Measurements from ENCODE around the gene ZSCAN4. TPM values are rescaled to one million over a fixed set of nuclear protein-coding genes. Genes with fewer than 3 reads are reported as not detected.

ZSCAN4 gene
- polyA plus RNA-seq, 1 donor from 2014 or later: not detected

- Histone ChIP-seq H3K9ac (ENCODE audit: low read length) (no peak overlapping the region), H3F3A (ENCODE audit: insufficient read depth, low read length, poor library complexity, severe bottlenecking) (no peaks in the 10 kb centered on the region), H2AFZ (ENCODE audit: low read depth, low read length) (no peak overlapping the region), H4K20me1 (ENCODE audit: insufficient read depth) (no peaks in the 10 kb centered on the region), H3K79me2 (replicated peaks; ENCODE audit: insufficient read depth, low read length) (no peaks in the 10 kb centered on the region), H3K27me3 (ENCODE audit: insufficient read depth, low read depth, low read length) (peaks cover 5% of the 10 kb centered on the region), H3K36me3 (ENCODE audit: insufficient read depth, low read length) (no peaks in the 10 kb centered on the region), H3K9me3 (ENCODE audit: low read length) (no peaks in the 10 kb centered on the region), H3K4me3 (ENCODE audit: low read length) (peak overlapping the region; percentile 72), H3K4me2 (ENCODE audit: low read length) (no peak overlapping the region), H3K9me2 (ENCODE audit: insufficient read depth, low read length) (no peaks in the 10 kb centered on the region), H3K27ac (ENCODE audit: low read length) (no peak overlapping the region)
- TF ChIP-seq, protein P1, sequence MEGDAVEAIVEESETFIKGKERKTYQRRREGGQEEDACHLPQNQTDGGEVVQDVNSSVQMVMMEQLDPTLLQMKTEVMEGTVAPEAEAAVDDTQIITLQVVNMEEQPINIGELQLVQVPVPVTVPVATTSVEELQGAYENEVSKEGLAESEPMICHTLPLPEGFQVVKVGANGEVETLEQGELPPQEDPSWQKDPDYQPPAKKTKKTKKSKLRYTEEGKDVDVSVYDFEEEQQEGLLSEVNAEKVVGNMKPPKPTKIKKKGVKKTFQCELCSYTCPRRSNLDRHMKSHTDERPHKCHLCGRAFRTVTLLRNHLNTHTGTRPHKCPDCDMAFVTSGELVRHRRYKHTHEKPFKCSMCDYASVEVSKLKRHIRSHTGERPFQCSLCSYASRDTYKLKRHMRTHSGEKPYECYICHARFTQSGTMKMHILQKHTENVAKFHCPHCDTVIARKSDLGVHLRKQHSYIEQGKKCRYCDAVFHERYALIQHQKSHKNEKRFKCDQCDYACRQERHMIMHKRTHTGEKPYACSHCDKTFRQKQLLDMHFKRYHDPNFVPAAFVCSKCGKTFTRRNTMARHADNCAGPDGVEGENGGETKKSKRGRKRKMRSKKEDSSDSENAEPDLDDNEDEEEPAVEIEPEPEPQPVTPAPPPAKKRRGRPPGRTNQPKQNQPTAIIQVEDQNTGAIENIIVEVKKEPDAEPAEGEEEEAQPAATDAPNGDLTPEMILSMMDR (IDR thresholded peaks at IDR 0.05; ENCODE audit: poor library complexity, severe bottlenecking): no peak
- TF ChIP-seq SMC3 (conservative IDR thresholded peaks at IDR 0.05; ENCODE audit: poor library complexity) (no peak), MXI1 (conservative IDR thresholded peaks at IDR 0.05; ENCODE audit: poor library complexity, severe bottlenecking) (no peak), TAF1 (IDR thresholded peaks at IDR 0.05; ENCODE audit: low read depth) (no peak)
Measured at GRCh38 chr19:57665261-57665806, 3.4 kb upstream of the ZSCAN4 start.

- Histone ChIP-seq H4K20me1 (ENCODE audit: insufficient read depth) (no peaks in the 10 kb centered on the region), H3K4me3 (ENCODE audit: low read length) (no peak overlapping the region), H3K36me3 (ENCODE audit: insufficient read depth, low read length) (no peaks in the 10 kb centered on the region), H3K27me3 (ENCODE audit: insufficient read depth, low read depth, low read length) (no peaks in the 10 kb centered on the region), H3K9me2 (ENCODE audit: insufficient read depth, low read length) (no peaks in the 10 kb centered on the region), H3K79me2 (replicated peaks; ENCODE audit: insufficient read depth, low read length) (no peaks in the 10 kb centered on the region), H2AFZ (ENCODE audit: low read depth, low read length) (no peak overlapping the region), H3K9ac (ENCODE audit: low read length) (no peak overlapping the region), H3F3A (ENCODE audit: insufficient read depth, low read length, poor library complexity, severe bottlenecking) (no peaks in the 10 kb centered on the region), H3K9me3 (ENCODE audit: low read length) (no peaks in the 10 kb centered on the region), H3K27ac (ENCODE audit: low read length) (no peak overlapping the region), H3K4me2 (ENCODE audit: low read length) (no peak overlapping the region)
- TF ChIP-seq MXI1 (conservative IDR thresholded peaks at IDR 0.05; ENCODE audit: poor library complexity, severe bottlenecking) (no peak), POLR2AphosphoS5 (IDR thresholded peaks at IDR 0.05) (no peak), EP300 (conservative IDR thresholded peaks at IDR 0.05; ENCODE audit: poor library complexity, severe bottlenecking) (no peak), REST (IDR thresholded peaks at IDR 0.05; ENCODE audit: borderline replicate concordance) (no peak), TAF1 (IDR thresholded peaks at IDR 0.05; ENCODE audit: low read depth) (no peak), EZH2 (IDR thresholded peaks at IDR 0.05; ENCODE audit: borderline replicate concordance, insufficient read depth, low read length, poor library complexity, severe bottlenecking) (no peak), RAD21 (conservative IDR thresholded peaks at IDR 0.05) (no peak), SMC3 (conservative IDR thresholded peaks at IDR 0.05; ENCODE audit: poor library complexity) (no peak)
- TF ChIP-seq, protein P1 (IDR thresholded peaks at IDR 0.05; ENCODE audit: poor library complexity, severe bottlenecking): no peak
Measured at GRCh38 chr19:57667228-57667627, 1.5 kb upstream of the ZSCAN4 start.
